ENCODE measurements around the gene CTNNBL1.
"Not testable (repeated sequence)": the region's sequence is repeated elsewhere in the genome, so short reads cannot be mapped to it uniquely, and the experiment has no call there.

Gene CTNNBL1

DNA sequence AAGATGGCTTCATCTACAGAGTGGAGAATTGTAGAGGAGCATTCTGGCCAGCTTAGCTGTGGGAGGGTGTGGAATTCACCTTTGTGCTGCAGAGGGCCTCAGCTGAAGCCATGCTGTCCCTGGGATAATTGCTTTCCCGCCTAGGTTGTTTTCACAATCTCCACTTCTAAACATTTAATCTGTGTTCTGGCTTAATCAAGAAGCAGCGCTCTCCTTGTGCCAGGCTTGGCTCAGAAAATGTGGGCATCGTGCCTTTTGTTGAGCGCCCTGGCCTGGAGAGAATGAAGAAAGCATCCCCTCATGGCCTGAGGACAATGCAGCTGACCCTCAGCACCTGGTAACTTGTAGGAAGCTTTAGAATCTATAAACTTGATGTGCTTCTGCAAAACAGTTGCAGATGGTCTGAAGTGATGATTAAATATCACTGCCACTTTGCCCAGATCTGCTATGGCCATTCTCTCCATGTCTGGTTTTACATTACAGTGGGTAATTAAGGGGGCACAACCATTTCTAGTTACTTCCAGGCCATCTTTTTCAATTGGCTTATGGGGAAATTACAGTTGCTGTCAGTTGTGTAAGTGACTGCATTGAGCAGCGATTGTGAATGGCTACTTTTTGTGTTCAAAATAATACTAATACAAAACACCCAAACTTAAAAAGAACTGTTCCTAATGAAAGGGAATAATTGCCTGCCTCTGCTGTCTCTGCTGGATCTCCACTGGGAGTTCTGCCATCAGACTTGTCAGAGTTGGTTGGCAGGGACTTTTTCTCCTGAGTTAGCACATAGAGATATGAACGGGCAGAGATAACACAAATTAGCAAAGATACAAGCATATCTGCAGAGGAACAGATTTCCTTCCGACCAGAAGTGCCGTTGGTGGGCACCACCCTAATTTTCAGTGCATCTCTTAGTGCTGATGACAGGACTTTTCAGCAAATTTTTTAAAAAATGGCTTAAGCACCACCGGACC is 18.4 kb downstream of the CTNNBL1 start:
- peak; percentile 40 for DNase-seq

DNA sequence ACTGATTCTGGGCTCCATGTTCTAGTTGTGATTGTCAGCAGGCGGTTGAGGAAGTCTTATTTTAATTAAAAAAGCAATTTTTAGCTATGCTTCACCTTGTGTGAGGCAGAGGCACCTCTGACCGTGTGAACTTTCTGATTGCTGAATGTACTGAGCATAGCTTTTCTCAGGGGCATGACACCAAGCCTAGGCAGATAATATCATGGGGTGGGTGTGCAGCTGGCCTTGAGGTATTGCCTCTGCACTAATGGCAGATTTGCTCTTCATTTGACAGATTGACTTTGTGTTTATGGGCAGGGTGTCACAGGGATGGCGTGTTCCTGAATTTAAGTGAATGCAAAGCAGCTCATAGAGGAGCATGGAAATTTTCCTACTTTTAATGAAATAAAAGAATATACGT is 19.6 kb downstream of the CTNNBL1 start:
- DNase-seq = no peak

DNA sequence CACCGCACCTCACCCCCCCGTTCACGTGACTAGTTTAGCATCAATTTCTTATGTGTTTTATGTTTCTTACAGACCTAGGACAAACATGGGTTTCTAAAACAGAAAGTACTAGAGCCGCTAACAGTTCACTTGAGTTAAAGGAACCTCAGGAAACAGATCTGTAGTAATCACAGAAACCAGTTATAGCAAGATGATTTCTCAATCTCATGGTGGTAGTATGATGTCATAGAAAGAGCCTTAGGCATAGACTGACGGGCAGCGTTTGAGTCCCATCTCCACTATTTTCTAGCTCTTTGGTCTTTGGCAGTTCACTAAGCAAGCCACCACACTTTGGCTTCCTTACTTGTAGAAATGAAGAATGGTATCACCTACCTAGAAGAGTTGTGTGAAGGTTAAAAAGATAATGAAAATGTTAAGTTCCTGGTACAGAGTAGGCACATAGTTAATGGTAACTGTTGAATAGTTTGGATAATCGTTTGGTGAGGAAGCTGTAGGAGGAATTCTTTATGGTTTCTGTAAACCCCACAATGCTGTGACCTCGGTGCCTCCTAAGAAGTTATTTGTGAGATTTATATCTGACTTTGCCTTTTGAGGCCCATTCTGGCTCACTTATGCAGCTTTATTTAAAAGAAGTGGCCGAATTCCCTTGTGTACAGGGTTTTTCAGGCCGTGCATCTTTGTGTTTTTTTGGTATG is 21.3 kb downstream of the CTNNBL1 start:
- no peak for DNase-seq

- DNase-seq = no peak
These were observed 27.9 kb downstream of the CTNNBL1 start for GRCh38 chr20:37721751-37722150.

DNA sequence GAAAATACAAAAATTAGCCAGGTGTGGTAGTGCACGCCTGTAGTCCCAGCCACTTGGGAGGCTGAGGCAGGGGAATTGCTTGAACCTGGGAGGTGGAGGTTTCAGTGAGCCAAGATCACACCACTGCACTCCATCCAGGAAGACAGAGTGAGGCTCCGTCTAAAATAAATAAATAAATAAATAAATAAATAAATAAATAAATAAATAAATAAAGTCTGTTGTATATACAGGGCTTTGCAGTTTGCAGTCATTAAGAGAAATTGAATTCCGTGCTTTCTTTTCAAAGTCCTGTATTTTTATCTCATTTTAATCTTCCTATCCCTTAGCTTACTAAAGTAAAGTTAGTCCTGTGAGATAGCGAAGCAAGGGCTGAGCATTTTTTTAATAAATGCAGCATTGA is 28.5 kb downstream of the CTNNBL1 start:
- not testable (repeated sequence) for DNase-seq

DNA sequence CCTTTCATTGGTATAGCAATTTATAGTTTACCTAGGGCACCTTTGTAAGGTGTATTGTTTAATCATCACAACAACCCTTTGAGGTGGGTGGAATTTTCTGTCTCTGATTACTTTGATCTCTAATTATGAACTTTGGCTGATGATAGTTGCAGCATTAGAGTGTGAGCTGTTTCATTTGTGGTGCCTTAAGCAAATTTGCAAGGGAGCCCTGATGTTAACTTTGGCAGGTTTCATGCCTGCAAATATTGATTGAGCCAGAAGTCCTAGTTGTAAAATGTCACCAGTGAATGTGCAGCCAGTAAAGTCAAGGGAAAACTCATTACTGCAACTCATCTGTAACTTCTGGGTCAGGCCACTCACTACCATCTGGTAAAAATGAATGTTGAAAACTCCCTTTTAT is 29.8 kb downstream of the CTNNBL1 start:
- DNase-seq = no peak

DNA sequence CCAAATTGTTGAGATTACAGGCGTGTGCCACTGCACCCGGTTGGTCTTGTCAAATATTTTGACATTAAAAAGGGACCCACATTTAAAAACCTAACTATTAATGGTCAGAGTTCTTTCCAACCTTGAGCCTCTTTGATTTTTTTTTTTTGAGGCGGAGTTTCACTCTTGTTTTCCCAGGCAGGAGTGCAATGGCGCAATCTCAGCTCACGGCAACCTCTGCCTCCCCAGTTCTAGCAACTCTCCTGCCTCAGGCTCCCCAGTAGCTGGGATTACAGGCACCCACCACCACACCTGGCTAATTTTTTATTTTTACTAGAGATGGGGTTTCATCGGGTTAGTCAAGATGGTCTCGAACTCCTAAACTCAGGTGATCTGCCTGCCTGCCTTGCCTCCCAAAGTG is 31.3 kb downstream of the CTNNBL1 start:
- no peak for DNase-seq

GRCh38 chr20:37725855-37726254 is 32.0 kb downstream of the CTNNBL1 start:
- no peak for DNase-seq

DNA sequence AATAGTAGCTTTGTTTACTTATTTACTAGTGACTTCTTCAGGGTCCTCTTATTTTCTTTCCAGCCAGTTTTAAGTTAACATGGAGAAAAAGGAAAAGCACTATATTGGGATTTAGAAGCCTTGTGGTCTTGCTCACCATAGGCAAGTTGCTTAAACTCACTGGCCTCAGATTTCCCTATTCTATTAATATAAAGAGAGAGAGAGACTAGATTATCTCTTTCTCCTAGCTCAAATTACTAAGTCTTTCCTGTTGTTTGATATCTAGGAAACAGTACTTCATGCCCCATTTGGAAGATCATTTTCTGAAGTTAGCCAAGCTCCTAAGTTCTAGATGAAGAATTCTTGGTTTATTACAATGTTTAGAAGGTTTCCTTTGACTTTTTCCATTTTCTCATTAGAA is 32.5 kb downstream of the CTNNBL1 start:
- no peak for DNase-seq

GRCh38 chr20:37726971-37727956 is 33.4 kb downstream of the CTNNBL1 start:
- DNase-seq = no peak

DNA sequence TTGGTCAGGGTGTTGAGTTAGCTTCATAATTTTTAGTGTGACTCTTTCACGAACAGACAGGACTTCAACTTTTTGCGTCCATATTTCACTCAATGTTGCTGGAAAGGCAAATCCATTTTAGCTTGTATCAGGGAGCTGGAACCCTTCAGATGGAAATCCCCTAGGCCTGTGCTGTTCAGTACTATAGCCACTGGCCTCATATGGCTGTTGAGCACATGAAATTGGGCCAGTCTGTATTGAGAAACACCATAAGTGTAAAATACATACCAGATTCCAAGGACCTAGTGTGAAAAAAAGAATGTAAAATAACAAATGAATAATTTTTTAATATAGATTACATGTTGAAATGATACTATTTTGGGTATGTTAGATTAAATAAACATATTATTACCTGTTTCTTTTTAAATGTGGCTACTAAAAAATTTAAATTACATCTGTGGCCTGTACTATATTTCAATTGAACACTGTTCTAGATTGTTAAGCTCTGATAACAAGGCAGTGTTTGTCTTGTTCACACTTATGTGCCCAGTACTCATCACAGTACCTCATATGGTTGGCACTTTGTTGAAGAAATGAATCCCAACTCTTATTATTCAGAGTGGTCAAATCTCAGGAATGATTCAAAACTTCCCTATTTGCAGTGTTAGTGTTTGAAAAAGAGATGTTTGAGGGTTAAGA is 34.3 kb downstream of the CTNNBL1 start:
- no peak for DNase-seq

- DNase-seq = no peak
These were observed 34.8 kb downstream of the CTNNBL1 start for GRCh38 chr20:37728635-37728983.

GRCh38 chr20:37729452-37729851 is 35.6 kb downstream of the CTNNBL1 start:
- no peak for DNase-seq

GRCh38 chr20:37729909-37730308 is 36.1 kb downstream of the CTNNBL1 start:
- no peak for DNase-seq

- no peak for DNase-seq
These were observed 39.6 kb downstream of the CTNNBL1 start for GRCh38 chr20:37733416-37733815.

DNA sequence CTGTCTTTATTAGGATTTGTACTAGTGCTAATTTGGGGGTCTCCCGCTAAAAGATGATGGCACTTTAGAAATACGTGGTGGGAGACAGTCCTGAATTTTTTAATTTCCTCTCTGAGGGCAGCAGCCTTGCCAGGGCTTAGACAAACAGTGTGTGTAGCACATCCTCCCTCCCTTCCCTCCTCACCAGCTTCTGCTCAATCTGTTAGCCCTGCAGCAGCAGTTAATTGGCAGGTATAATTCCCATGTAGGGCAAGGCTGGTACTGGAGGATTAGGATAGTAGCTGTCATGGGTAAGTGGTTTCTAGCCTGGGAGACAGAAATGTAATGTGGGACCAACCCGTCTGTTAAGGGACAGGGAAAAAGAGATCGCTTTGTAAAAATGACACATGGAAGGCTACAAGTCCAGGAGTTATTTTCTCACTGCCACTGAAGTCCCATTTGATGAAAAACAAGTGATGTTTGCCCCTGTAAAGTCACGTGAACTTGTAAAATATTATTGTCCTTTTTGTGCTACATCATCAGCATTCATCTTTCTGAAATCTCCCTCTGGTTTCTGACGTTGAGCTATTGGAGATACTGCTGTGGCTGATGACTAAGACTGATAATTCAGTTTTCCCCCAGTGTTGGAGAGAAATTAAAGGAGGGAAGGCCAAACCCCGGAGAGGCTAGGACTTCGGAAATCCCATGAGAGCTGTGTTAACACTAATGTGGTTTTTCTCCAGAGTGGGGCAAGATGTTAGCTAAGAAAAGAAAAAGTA is 40.6 kb downstream of the CTNNBL1 start:
- no peak for DNase-seq

GRCh38 chr20:37735541-37735940 is 41.7 kb downstream of the CTNNBL1 start:
- DNase-seq = no peak

DNA sequence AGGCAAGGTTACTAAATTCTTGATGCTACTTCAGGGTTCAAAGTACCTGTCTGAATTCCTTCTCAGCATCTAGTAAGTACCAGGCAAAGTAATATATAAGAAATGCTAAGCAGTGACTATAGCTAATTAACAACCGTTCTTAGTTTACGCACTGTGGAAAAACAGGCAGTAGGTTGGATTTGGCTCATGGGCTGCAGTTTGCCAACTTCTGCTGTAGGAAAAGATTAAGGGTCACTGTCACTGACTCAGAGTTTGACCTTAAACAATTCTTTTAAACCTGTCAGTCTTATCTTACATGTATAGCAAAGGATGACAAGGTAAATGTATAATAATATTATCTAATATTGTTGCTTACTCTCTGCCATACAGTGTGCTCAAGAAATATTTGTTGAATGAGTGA is 42.3 kb downstream of the CTNNBL1 start:
- DNase-seq = no peak

DNA sequence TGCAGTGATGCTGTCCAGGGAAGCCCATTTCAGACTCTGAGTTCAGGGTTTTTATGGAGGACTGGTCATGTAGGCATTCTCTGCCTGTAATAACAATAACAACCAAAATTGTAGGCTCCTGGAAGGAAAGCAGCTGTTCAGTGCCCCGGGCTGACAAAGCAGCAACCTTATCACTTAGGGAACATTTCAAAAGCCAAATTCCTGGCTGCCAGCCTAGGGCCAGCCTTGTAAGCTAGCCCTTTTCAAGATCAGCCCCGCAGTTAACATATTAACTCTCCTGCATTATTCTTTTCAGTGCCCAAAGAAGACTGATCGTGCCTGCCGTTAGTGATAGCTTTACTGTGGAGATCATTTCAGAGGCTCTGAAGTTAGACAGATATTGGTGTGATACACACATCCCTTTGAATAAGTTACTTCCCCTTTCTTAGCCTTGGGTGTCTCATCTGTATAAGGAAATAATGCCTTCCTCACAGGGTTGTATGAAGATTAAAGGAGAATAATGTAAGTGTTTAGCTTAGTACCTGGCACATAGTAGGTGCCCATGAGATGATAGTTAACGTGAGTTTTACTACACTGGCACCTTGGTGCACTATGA is 44.1 kb downstream of the CTNNBL1 start:
- DNase-seq = no peak

GRCh38 chr20:37741055-37741454 is 47.2 kb downstream of the CTNNBL1 start:
- DNase-seq = no peak

- no peak for DNase-seq
These were observed 47.7 kb downstream of the CTNNBL1 start for GRCh38 chr20:37741570-37741969.
